ENCODE results near the gene ZNF511.

- TF ChIP-seq CTCF (IDR thresholded peaks at IDR 0.05): no peak
- no peak for TF ChIP-seq POLR2A (IDR thresholded peaks at IDR 0.05)
Observed at GRCh38 chr10:133351408-133352318, 42.9 kb downstream of the ZNF511 start.

Measured in tibial nerve (tissue), 3 donors.